NB4 (cell line): ENCODE data around the gene AGFG2.
A peak's percentile ranks its signal among the peaks of the same experiment; 100 is the strongest.

Source experiments
- DNase-seq: peaks from one replicate; pipeline ENCODE4 v3.0.0; 2010; ENCODE audit warnings: low read depth
- H3K4me3 ChIP-seq: one replicate; pipeline ENCODE4 v1.5.1; 2011; ENCODE audit warnings: mild to moderate bottlenecking, low read depth, low read length, moderate library complexity
- CTCF ChIP-seq: IDR thresholded peaks from one replicate; pipeline ENCODE4 v1.5.1; 2012; ENCODE audit warnings: low read depth, low read length
- MYC ChIP-seq: IDR thresholded peaks from 2 replicates; pipeline ENCODE4 v1.6.1; 2011; ENCODE audit warnings: low read depth, low read length
- POLR2A ChIP-seq: IDR thresholded peaks from 2 replicates; pipeline ENCODE4 v1.6.1; 2011; ENCODE audit warnings: mild to moderate bottlenecking; ENCODE audit not compliant: insufficient read length; ENCODE audit errors: extremely low read depth
- TF ChIP-seq, protein P1 (sequence below): IDR thresholded peaks from 2 replicates; pipeline ENCODE4 v1.6.1; 2011; ENCODE audit warnings: low read depth, low read length

The AGFG2 gene

DNA sequence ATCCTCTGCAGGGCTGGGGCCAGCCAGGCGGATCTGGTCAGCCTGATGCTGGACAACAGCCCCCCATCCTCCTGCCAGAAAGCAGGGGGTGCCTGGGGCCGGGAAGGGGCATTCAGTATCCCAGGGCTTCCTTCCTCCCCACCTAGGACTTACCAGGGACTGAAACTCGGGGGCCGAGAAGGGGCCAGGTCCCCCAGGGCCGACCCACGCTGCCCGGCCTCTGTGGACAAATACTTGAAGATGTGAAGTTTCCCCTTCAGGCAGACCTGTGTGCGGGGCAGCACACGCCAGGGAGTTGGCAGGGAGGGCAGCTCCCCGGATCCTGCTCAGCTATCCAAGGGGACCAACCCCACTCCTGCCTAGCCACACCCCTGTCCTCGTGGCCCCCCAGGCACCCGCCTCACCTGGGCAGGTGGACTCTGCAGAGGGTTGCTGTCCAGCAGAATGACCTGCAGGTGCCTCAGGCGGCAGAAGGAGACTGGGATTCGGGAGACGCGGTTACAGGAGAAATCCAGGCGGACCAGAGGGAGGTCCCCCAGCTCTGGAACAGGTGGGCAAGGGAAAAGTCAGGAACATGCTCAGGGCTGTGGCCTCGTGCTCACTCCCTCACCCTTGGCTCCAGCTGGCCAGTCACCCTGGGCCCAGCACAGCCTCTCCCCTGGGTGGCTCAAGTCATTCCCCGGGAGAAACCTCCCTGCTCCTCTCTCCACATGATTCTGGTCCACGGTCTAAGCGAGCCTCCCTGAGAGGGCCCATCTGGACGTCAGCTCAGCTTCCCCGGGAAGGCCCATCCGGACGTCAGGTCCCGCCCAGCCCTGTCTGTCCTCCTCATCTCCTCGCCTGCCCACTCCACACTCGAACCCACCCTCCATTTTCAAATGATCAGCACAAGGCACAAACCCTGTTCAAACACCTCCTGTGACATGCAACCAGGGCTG, 39.5 kb downstream of the AGFG2 start:
- no peak for TF ChIP-seq CTCF
- TF ChIP-seq, protein P1, sequence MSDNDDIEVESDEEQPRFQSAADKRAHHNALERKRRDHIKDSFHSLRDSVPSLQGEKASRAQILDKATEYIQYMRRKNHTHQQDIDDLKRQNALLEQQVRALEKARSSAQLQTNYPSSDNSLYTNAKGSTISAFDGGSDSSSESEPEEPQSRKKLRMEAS: no peak
- TF ChIP-seq MYC: no peak
- TF ChIP-seq POLR2A: no peak
- no peak overlapping the region for H3K4me3 ChIP-seq
- DNase-seq: no peak

- no peak overlapping the region for H3K4me3 ChIP-seq
- TF ChIP-seq POLR2A: no peak
- TF ChIP-seq, protein P1: no peak
- no peak for TF ChIP-seq CTCF
- no peak for TF ChIP-seq MYC
- no peak for DNase-seq
These were observed 41.7 kb downstream of the AGFG2 start for GRCh38 chr7:100580466-100581283.

DNA sequence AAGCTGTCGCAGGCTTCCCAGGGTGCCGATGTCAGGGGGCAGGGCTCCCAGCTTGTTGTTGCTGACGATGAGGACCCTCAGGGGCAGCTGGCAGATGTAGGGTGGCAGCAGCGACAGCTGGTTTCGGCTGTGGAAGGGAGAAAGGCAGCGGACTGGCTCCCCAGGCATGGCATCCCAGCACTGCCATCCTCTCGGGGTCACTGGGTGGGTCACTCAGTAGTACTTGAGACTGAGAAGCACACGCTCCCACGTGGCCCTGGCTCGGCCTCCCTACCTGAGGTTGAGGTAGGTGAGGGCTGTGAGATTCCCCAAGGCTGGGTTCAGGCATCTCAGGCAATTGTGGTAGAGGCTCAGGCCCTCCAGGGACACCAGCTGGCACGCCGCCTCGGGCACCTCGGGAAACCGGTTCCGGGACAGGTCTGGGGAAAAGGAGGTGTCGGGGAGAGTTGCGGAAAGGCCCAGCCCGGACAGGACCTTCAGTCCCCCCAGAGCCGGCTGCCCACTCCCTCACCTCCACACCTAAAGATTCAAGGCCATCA, 43.1 kb downstream of the AGFG2 start:
- peak overlapping the region; percentile 93 for H3K4me3 ChIP-seq
- no peak for TF ChIP-seq POLR2A
- no peak for TF ChIP-seq CTCF
- TF ChIP-seq, protein P1: no peak
- TF ChIP-seq MYC: no peak
- no peak for DNase-seq

DNA sequence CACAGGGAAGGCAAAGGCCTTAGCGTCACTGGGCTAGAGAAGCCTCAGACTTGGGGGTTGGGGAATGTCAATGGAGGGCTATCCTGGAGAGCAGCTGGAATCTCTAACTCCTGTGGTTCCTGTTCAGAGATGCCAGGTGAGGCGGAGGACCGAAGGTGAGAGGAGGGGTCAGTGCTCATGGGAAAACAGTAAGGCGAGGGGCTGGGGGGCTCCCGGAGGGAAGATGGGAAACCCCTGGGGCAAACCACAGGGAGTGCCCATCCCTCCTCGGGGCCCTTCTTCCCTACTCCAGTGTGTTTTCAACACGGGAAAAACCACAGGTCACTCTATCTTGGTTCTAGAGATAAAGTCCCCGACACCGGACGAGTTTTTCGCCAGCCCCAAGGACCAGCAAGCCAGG, 43.6 kb downstream of the AGFG2 start:
- TF ChIP-seq, protein P1: no peak
- TF ChIP-seq CTCF (no peak), POLR2A (no peak), MYC (no peak)
- H3K4me3 ChIP-seq: peak overlapping the region; percentile 93
- no peak for DNase-seq

GRCh38 chr7:100583132-100584053, 44.4 kb downstream of the AGFG2 start:
- H3K4me3 ChIP-seq: peak overlapping the region; percentile 93
- peak; percentile 82 for TF ChIP-seq MYC
- TF ChIP-seq, protein P1: peak; percentile 87
- no peak for TF ChIP-seq CTCF
- TF ChIP-seq POLR2A: peak; percentile 64
- peak; percentile 100 for DNase-seq
